ENCODE data around the gene HACD3.

GRCh38 chr15:65484876-65485275 lies 45.4 kb upstream of the HACD3 start:
- TF ChIP-seq, protein P1, sequence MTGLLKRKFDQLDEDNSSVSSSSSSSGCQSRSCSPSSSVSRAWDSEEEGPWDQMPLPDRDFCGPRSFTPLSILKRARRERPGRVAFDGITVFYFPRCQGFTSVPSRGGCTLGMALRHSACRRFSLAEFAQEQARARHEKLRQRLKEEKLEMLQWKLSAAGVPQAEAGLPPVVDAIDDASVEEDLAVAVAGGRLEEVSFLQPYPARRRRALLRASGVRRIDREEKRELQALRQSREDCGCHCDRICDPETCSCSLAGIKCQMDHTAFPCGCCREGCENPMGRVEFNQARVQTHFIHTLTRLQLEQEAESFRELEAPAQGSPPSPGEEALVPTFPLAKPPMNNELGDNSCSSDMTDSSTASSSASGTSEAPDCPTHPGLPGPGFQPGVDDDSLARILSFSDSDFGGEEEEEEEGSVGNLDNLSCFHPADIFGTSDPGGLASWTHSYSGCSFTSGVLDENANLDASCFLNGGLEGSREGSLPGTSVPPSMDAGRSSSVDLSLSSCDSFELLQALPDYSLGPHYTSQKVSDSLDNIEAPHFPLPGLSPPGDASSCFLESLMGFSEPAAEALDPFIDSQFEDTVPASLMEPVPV (CRISPR knock-in tag; IDR thresholded peaks at IDR 0.05) = no peak
- no peak for TF ChIP-seq KLF16 (CRISPR knock-in tag; IDR thresholded peaks at IDR 0.05)
- no peak for TF ChIP-seq ZBTB43 (CRISPR knock-in tag; conservative IDR thresholded peaks at IDR 0.05)
- no peak for TF ChIP-seq POLR2A (IDR thresholded peaks at IDR 0.05; ENCODE audit: insufficient read depth in 1 of 2, low read depth in 2 of 2, low read length in 2 of 2)
- TF ChIP-seq AHR (CRISPR knock-in tag; IDR thresholded peaks at IDR 0.05) = no peak
- TF ChIP-seq CTCF (CRISPR knock-in tag; IDR thresholded peaks at IDR 0.05) = no peak
- TF ChIP-seq SIN3A (IDR thresholded peaks at IDR 0.05; ENCODE audit: borderline replicate concordance, low read depth, low read length) = no peak
- no peak for TF ChIP-seq ZNF691 (CRISPR knock-in tag; IDR thresholded peaks at IDR 0.05; ENCODE audit: borderline replicate concordance, low read depth)
- no peak for TF ChIP-seq PCBP1 (IDR thresholded peaks at IDR 0.05; ENCODE audit: borderline replicate concordance, low read depth, low read length)
- no peak for TF ChIP-seq EHMT2 (IDR thresholded peaks at IDR 0.05; ENCODE audit: borderline replicate concordance, low read depth, low read length)
- no peak for TF ChIP-seq SMAD1 (CRISPR knock-in tag; IDR thresholded peaks at IDR 0.05; ENCODE audit: borderline replicate concordance, low read depth)
- no peak for TF ChIP-seq ARHGAP35 (CRISPR knock-in tag; IDR thresholded peaks at IDR 0.05; ENCODE audit: borderline replicate concordance)

All from HepG2 (cell line).